ENCODE data around the gene ZNF561.
"Not testable (repeated sequence)": the region's sequence is repeated elsewhere in the genome, so short reads cannot be mapped to it uniquely, and the experiment has no call there.

The ZNF561 gene

GRCh38 chr19:9667898-9668297, 46.9 kb upstream of the ZNF561 start:
- TF ChIP-seq SNAI2 (CRISPR knock-in tag; IDR thresholded peaks at IDR 0.05), result no peak
- TF ChIP-seq CSRNP3 (CRISPR knock-in tag; IDR thresholded peaks at IDR 0.05), result no peak
- no peak for TF ChIP-seq TCF4 (CRISPR knock-in tag; IDR thresholded peaks at IDR 0.05; ENCODE audit: borderline replicate concordance)
- no peak for ATAC-seq

- TF ChIP-seq SNAI2 (CRISPR knock-in tag; IDR thresholded peaks at IDR 0.05) (no peak), TOX (CRISPR knock-in tag; IDR thresholded peaks at IDR 0.05; ENCODE audit: borderline replicate concordance) (no peak), ZFP30 (CRISPR knock-in tag; IDR thresholded peaks at IDR 0.05) (no peak), ESRRG (CRISPR knock-in tag; IDR thresholded peaks at IDR 0.05) (no peak), OSR1 (CRISPR knock-in tag; IDR thresholded peaks at IDR 0.05) (no peak), CSDC2 (CRISPR knock-in tag; IDR thresholded peaks at IDR 0.05) (no peak), PPARA (CRISPR knock-in tag; IDR thresholded peaks at IDR 0.05; ENCODE audit: borderline replicate concordance) (no peak), CSRNP3 (CRISPR knock-in tag; IDR thresholded peaks at IDR 0.05) (no peak), RARB (CRISPR knock-in tag; IDR thresholded peaks at IDR 0.05) (no peak), CREB5 (CRISPR knock-in tag; IDR thresholded peaks at IDR 0.05; ENCODE audit: low read depth) (no peak), ZNF70 (CRISPR knock-in tag; IDR thresholded peaks at IDR 0.05) (no peak), ZNF565 (CRISPR knock-in tag; conservative IDR thresholded peaks at IDR 0.05; ENCODE audit: low read depth) (no peak), GLIS3 (CRISPR knock-in tag; IDR thresholded peaks at IDR 0.05) (no peak), ZC3H10 (CRISPR knock-in tag; IDR thresholded peaks at IDR 0.05) (no peak)
- TF ChIP-seq, protein P1, sequence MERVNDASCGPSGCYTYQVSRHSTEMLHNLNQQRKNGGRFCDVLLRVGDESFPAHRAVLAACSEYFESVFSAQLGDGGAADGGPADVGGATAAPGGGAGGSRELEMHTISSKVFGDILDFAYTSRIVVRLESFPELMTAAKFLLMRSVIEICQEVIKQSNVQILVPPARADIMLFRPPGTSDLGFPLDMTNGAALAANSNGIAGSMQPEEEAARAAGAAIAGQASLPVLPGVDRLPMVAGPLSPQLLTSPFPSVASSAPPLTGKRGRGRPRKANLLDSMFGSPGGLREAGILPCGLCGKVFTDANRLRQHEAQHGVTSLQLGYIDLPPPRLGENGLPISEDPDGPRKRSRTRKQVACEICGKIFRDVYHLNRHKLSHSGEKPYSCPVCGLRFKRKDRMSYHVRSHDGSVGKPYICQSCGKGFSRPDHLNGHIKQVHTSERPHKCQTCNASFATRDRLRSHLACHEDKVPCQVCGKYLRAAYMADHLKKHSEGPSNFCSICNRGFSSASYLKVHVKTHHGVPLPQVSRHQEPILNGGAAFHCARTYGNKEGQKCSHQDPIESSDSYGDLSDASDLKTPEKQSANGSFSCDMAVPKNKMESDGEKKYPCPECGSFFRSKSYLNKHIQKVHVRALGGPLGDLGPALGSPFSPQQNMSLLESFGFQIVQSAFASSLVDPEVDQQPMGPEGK (CRISPR knock-in tag; IDR thresholded peaks at IDR 0.05; ENCODE audit: borderline replicate concordance), result no peak
- ATAC-seq, result no peak
Measured at GRCh38 chr19:9658769-9659168, 37.7 kb upstream of the ZNF561 start.

DNA sequence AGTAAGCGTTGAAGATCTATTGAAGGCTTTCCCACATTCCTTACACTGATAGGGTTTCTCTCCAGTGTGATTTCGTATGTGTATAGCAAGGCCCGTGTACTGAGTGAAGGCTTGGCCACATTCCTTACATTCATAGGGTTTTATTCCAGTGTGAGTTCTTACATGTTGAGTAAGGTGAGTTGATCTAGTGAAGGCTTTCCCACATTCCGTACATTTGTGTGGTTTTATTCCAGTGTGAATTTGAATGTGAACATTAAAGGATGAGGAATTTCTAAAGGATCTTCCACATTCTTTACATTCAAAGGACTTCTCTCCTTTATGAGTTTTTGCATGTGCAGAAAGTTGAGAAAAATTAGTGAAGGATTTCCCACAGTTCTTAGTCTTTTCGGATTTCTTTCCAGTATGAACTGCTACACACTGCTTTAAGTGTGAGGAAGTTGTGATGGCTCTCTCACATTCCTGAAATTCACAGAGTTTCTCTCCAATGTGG, 32.1 kb upstream of the ZNF561 start:
- not testable (repeated sequence) for ATAC-seq

DNA sequence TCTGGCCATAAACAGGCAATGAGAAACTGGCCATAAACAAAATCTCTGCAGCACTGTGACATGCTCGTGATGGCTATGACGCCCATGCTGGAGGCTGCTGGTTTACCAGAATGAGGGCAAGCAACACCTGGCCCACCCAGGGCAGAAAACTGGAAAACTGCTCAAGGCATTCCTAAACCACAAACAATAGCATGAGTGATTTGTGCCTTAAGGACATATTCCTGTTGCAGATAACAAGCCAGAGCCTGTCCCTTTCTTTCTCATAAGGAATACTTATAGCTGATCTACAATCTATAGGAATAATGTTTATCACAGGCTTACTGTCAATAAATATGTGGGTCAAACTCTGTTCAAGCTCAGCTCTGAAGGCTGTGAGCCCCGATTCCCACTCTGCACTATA, 30.4 kb upstream of the ZNF561 start:
- ATAC-seq, result not testable (repeated sequence)

- no peak for ATAC-seq
- TF ChIP-seq POU6F1 (CRISPR knock-in tag; IDR thresholded peaks at IDR 0.05; ENCODE audit: borderline replicate concordance, low read depth), result no peak
- no peak for TF ChIP-seq CSDC2 (CRISPR knock-in tag; IDR thresholded peaks at IDR 0.05)
- TF ChIP-seq ZC3H10 (CRISPR knock-in tag; IDR thresholded peaks at IDR 0.05), result no peak
- TF ChIP-seq ZNF8 (CRISPR knock-in tag; IDR thresholded peaks at IDR 0.05), result no peak
- no peak for TF ChIP-seq ISL1 (CRISPR knock-in tag; IDR thresholded peaks at IDR 0.05)
- TF ChIP-seq OSR1 (CRISPR knock-in tag; IDR thresholded peaks at IDR 0.05), result no peak
- TF ChIP-seq, protein P2, sequence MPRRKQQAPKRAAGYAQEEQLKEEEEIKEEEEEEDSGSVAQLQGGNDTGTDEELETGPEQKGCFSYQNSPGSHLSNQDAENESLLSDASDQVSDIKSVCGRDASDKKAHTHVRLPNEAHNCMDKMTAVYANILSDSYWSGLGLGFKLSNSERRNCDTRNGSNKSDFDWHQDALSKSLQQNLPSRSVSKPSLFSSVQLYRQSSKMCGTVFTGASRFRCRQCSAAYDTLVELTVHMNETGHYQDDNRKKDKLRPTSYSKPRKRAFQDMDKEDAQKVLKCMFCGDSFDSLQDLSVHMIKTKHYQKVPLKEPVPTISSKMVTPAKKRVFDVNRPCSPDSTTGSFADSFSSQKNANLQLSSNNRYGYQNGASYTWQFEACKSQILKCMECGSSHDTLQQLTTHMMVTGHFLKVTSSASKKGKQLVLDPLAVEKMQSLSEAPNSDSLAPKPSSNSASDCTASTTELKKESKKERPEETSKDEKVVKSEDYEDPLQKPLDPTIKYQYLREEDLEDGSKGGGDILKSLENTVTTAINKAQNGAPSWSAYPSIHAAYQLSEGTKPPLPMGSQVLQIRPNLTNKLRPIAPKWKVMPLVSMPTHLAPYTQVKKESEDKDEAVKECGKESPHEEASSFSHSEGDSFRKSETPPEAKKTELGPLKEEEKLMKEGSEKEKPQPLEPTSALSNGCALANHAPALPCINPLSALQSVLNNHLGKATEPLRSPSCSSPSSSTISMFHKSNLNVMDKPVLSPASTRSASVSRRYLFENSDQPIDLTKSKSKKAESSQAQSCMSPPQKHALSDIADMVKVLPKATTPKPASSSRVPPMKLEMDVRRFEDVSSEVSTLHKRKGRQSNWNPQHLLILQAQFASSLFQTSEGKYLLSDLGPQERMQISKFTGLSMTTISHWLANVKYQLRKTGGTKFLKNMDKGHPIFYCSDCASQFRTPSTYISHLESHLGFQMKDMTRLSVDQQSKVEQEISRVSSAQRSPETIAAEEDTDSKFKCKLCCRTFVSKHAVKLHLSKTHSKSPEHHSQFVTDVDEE (CRISPR knock-in tag; IDR thresholded peaks at IDR 0.05), result no peak
- TF ChIP-seq, protein P1 (CRISPR knock-in tag; IDR thresholded peaks at IDR 0.05; ENCODE audit: borderline replicate concordance), result no peak
- no peak for TF ChIP-seq ZNF70 (CRISPR knock-in tag; IDR thresholded peaks at IDR 0.05)
- TF ChIP-seq ZFP3 (CRISPR knock-in tag; IDR thresholded peaks at IDR 0.05), result no peak
Measured at GRCh38 chr19:9650345-9650744, 29.3 kb upstream of the ZNF561 start.
